ENCODE results near the gene SMYD1. TPM values are rescaled to one million over a fixed set of nuclear protein-coding genes. Genes with fewer than 3 reads are reported as not detected.

Gene SMYD1
- total and polyA plus RNA-seq, 2 donors (not counting 1 experiment from before 2014, with no cell fraction given) = not detected

DNA sequence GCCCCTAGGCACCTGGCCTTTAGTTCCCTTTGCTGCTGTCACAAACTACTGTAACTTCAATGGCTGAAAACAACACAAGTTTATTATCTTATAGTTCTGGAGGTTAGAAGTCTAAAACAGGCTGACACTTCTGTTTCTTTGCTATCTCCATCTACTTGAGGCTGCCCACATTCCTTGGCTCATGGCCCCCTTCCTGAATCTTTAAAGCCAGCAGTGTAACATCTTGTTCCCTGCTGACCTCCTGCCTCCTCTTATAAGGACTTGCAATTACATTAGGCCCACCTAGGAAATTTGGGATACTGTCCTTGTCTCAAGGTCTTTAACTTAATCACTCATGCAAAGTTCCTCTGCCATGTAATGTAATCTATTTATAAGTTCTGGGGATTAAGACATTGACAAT is 6.5 kb downstream of the SMYD1 start:
- no peak overlapping the region for H3K27ac ChIP-seq (ENCODE audit: low read length in 2 of 2)
- H3K9me3 ChIP-seq (ENCODE audit: control extremely low read depth in 1 of 3, control insufficient read depth in 2 of 3, insufficient read depth in 1 of 3, low read length in 2 of 3) = peaks cover 0 to 5% (median 0%) of the 10 kb centered on the region in 3 donors
- no peak overlapping the region for H2AFZ ChIP-seq (ENCODE audit: insufficient read depth, low read depth, low read length, poor library complexity, severe bottlenecking)
- no peaks in the 10 kb centered on the region for H3K4me1 ChIP-seq (ENCODE audit: control insufficient read depth in 2 of 2, insufficient read depth in 2 of 2, low read length in 2 of 2)
- Mint-ChIP-seq H3K4me1 (no peaks in the 10 kb centered on the region), H3K4me3 (no peak overlapping the region), H3K9me3 (ENCODE audit: insufficient read depth) (no peaks in the 10 kb centered on the region), H3K27ac (no peak overlapping the region), H3K27me3 (peaks cover 11% of the 10 kb centered on the region)
- H3K9ac ChIP-seq (ENCODE audit: low read length) = no peak overlapping the region
- DNase-seq (no peak), ATAC-seq (ENCODE audit: low read depth) (no peak)
- H3K4me3 ChIP-seq (ENCODE audit: control extremely low read depth in 1 of 5, extremely low read depth in 1 of 5, insufficient read depth in 1 of 5, low read depth in 2 of 5, low read length in 4 of 5) = no peak overlapping the region
- no peak overlapping the region for H3K4me2 ChIP-seq (replicated peaks; ENCODE audit: low read depth, low read length, poor library complexity, severe bottlenecking)
- no peaks in the 10 kb centered on the region for H4K20me1 ChIP-seq (ENCODE audit: control insufficient read depth, insufficient read depth, low read length, poor library complexity, severe bottlenecking)
- TF ChIP-seq, protein P1, sequence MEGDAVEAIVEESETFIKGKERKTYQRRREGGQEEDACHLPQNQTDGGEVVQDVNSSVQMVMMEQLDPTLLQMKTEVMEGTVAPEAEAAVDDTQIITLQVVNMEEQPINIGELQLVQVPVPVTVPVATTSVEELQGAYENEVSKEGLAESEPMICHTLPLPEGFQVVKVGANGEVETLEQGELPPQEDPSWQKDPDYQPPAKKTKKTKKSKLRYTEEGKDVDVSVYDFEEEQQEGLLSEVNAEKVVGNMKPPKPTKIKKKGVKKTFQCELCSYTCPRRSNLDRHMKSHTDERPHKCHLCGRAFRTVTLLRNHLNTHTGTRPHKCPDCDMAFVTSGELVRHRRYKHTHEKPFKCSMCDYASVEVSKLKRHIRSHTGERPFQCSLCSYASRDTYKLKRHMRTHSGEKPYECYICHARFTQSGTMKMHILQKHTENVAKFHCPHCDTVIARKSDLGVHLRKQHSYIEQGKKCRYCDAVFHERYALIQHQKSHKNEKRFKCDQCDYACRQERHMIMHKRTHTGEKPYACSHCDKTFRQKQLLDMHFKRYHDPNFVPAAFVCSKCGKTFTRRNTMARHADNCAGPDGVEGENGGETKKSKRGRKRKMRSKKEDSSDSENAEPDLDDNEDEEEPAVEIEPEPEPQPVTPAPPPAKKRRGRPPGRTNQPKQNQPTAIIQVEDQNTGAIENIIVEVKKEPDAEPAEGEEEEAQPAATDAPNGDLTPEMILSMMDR (IDR thresholded peaks at IDR 0.05) = no peak
- TF ChIP-seq EZH2 (IDR thresholded peaks at IDR 0.05; ENCODE audit: borderline replicate concordance, insufficient read depth, low read depth, low read length, poor library complexity, severe bottlenecking) = no peak
- no peaks in the 10 kb centered on the region for H3K36me3 ChIP-seq (replicated peaks in 1 of 2; ENCODE audit: control extremely low read depth in 1 of 2, control insufficient read depth in 1 of 2, extremely low read depth in 1 of 2, insufficient read depth in 2 of 2, low read length in 1 of 2)
- CTCF ChIA-PET = no interaction called here
- H3K27me3 ChIP-seq (replicated peaks in 1 of 4; ENCODE audit: control extremely low read depth in 1 of 4, control insufficient read depth in 3 of 4, insufficient read depth in 4 of 4, low read length in 3 of 4) = no peaks in the 10 kb centered on the region
- H3K79me2 ChIP-seq (ENCODE audit: control insufficient read depth, insufficient read depth, low read length) = no peaks in the 10 kb centered on the region
- POLR2A ChIA-PET = no interaction called here
- intact Hi-C loops (cut with micrococcal nuclease) = no loop called here

GRCh38 chr2:88074854-88075292 is 7.2 kb downstream of the SMYD1 start:
- no peak overlapping the region for H3K27ac ChIP-seq (ENCODE audit: low read length in 2 of 2)
- H3K27me3 Mint-ChIP-seq = peaks cover 11% of the 10 kb centered on the region
- H3K9me3 Mint-ChIP-seq (ENCODE audit: insufficient read depth) = no peaks in the 10 kb centered on the region
- no peak overlapping the region for H3K4me3 Mint-ChIP-seq
- H3K79me2 ChIP-seq (ENCODE audit: control insufficient read depth, insufficient read depth, low read length) = no peaks in the 10 kb centered on the region
- H3K27me3 ChIP-seq (replicated peaks in 1 of 4; ENCODE audit: control extremely low read depth in 1 of 4, control insufficient read depth in 3 of 4, insufficient read depth in 4 of 4, low read length in 3 of 4) = no peaks in the 10 kb centered on the region
- H3K4me2 ChIP-seq (replicated peaks; ENCODE audit: low read depth, low read length, poor library complexity, severe bottlenecking) = no peak overlapping the region
- no peaks in the 10 kb centered on the region for H3K4me1 ChIP-seq (ENCODE audit: control insufficient read depth in 2 of 2, insufficient read depth in 2 of 2, low read length in 2 of 2)
- no peaks in the 10 kb centered on the region for H3K4me1 Mint-ChIP-seq
- DNase-seq = no peak
- no peaks in the 10 kb centered on the region for H3K36me3 ChIP-seq (replicated peaks in 1 of 2; ENCODE audit: control extremely low read depth in 1 of 2, control insufficient read depth in 1 of 2, extremely low read depth in 1 of 2, insufficient read depth in 2 of 2, low read length in 1 of 2)
- TF ChIP-seq EZH2 (IDR thresholded peaks at IDR 0.05; ENCODE audit: borderline replicate concordance, insufficient read depth, low read depth, low read length, poor library complexity, severe bottlenecking) = no peak
- TF ChIP-seq, protein P1 (IDR thresholded peaks at IDR 0.05) = no peak
- H3K4me3 ChIP-seq (ENCODE audit: control extremely low read depth in 1 of 5, extremely low read depth in 1 of 5, insufficient read depth in 1 of 5, low read depth in 2 of 5, low read length in 4 of 5) = no peak overlapping the region
- no peaks in the 10 kb centered on the region for H4K20me1 ChIP-seq (ENCODE audit: control insufficient read depth, insufficient read depth, low read length, poor library complexity, severe bottlenecking)
- no peak overlapping the region for H3K27ac Mint-ChIP-seq
- no peak for ATAC-seq (ENCODE audit: low read depth)
- no peak overlapping the region for H2AFZ ChIP-seq (ENCODE audit: insufficient read depth, low read depth, low read length, poor library complexity, severe bottlenecking)
- ChIA-PET CTCF (interaction anchor here (1.2 kb wide), 1 partner anchor 15 kb away, joined by 5 read pairs; no protein-coding TSS in a partner anchor), POLR2A (no interaction called here)
- peaks cover 0 to 5% (median 0%) of the 10 kb centered on the region in 3 donors for H3K9me3 ChIP-seq (ENCODE audit: control extremely low read depth in 1 of 3, control insufficient read depth in 2 of 3, insufficient read depth in 1 of 3, low read length in 2 of 3)
- H3K9ac ChIP-seq (ENCODE audit: low read length) = no peak overlapping the region
- intact Hi-C loops (cut with micrococcal nuclease) = no loop called here
- 100% methylated on average over 3 of the region's 4 CpGs for WGBS (ENCODE audit: insufficient coverage)

All from B cell (primary cell).